ENCODE results near the gene FBXL19.

GRCh38 chr16:30956601-30957455, 33.5 kb downstream of the FBXL19 start:
- TF ChIP-seq CTCF (IDR thresholded peaks at IDR 0.05) = no peak
- TF ChIP-seq POLR2A (IDR thresholded peaks at IDR 0.05) = no peak

All from vagina (tissue), 2 donors.